HL-60/S4 treated with retinoic acid at 250 ng/mL for 4 days and 3 days (cell line): ENCODE results near the gene EEF1A2.

Experiments used
- in situ Hi-C: fragments of 300-500 bp; cut with MboI; formaldehyde crosslinking; loops from 2 replicates; pipeline ENCODE4 v1.7.0; 2022; ENCODE audit warnings: low sequenced_read_pairs

EEF1A2 gene

GRCh38 chr20:63471981-63472831, 26.7 kb downstream of the EEF1A2 start, which contains the start of gene KCNQ2:
Gene KCNQ2 (minus strand): TSS chr20:63472655. CDS start chr20:63472463, 192 bp downstream.
- in situ Hi-C loops = no loop called here

- in situ Hi-C loops = no loop called here
Measured at GRCh38 chr20:63471717-63471980, 27.2 kb downstream of the EEF1A2 start.

- in situ Hi-C loops = no loop called here
Measured at GRCh38 chr20:63471002-63471716, 27.7 kb downstream of the EEF1A2 start.

DNA sequence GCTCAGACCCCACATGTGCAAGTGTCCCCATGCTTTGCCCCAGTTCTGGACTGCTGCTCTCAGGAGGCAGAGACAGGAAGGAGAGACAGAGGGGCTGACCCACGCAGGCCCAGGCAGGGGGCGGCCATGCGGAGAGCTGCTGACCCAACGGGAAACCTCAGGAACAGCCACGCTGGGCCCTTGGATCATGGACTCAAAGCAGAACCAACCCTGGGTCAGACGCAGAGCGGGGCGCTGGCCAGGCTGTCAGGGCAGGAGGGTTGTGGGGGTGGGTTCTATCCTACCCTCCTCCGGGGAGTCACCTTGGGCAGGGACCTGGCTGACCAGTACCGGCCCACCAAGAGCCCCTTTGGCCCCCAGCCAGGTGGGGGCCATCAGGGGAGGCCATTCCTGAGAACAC, 28.5 kb downstream of the EEF1A2 start:
- in situ Hi-C loops = no loop called here

DNA sequence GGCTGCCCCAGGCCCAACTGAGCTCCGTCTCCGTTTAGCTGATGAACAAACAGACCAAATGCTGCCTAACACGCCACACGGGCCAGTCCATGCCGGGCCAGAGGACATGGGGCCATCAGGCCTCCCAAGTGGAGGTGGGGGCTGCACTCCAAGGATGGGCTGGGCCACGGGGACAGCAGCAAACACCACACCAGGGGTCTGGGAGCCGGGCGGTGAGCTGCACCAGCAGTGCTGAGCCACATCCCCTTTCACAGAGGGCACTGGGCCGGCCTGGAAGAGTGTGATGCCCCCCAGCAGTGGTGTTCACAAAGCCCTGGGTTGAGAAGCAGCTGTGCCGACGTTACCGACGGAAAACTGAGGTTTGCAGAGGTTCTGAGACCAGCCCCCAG, 29.2 kb downstream of the EEF1A2 start:
- in situ Hi-C loops = no loop called here

- in situ Hi-C loops = no loop called here
Measured at GRCh38 chr20:63469019-63469712, 29.7 kb downstream of the EEF1A2 start.

GRCh38 chr20:63468421-63468820, 30.5 kb downstream of the EEF1A2 start:
- in situ Hi-C loops = no loop called here

- in situ Hi-C loops = no loop called here
Measured at GRCh38 chr20:63467294-63468083, 31.4 kb downstream of the EEF1A2 start.

GRCh38 chr20:63466861-63467260, 32.0 kb downstream of the EEF1A2 start:
- in situ Hi-C loops = no loop called here

DNA sequence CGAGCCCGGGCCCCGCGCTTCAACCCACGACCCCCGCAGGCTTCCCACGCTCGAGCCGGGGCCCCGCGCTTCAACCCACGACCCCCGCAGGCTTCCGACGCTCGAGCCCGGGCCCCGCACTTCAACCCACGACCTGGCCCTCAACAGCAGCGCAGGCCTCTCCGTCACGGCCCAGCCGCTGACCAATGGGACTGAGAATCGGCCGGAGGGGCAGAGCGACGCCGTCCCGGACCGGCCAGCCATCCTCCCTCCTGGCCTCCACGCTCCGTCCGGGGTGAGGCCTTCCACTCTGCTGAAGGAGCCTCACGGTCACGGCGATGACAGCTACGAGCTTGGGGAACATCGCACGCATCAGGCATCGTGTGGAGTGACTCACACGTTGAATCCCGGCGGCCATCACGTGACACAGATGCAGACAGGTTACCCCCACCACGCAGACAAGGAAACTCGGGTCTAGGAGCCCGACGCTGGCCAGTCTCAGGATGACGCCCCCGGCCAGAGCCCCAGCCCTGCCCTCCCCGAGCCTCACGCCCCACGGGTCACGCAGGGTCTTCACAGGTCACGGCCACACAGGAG, 32.5 kb downstream of the EEF1A2 start:
- in situ Hi-C loops = no loop called here

GRCh38 chr20:63465380-63466249, 33.3 kb downstream of the EEF1A2 start:
- in situ Hi-C loops = no loop called here

- in situ Hi-C loops = no loop called here
Measured at GRCh38 chr20:63464289-63464635, 34.6 kb downstream of the EEF1A2 start.

GRCh38 chr20:63463400-63464288, 35.2 kb downstream of the EEF1A2 start:
- in situ Hi-C loops = no loop called here

DNA sequence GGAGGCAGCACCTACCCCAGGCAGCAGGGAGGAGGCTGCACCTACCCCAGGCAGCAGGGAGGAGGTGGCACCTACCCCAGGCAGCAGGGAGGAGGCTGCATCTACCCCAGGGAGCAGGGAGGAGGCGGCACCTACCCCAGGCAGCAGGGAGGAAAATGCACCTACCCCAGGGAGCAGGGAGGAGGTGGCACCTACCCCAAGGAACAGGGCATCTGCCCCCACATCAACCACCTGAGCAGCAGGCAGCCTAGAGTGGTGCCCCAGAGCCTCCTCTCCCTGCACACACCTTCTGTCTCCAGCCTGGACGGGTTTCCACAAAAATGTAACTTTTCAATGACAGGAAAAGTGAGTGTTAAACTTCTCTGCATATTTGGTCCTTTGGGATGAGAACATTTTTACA, 36.6 kb downstream of the EEF1A2 start:
- in situ Hi-C loops = no loop called here

- in situ Hi-C loops = no loop called here
Measured at GRCh38 chr20:63461104-63461763, 37.6 kb downstream of the EEF1A2 start.

DNA sequence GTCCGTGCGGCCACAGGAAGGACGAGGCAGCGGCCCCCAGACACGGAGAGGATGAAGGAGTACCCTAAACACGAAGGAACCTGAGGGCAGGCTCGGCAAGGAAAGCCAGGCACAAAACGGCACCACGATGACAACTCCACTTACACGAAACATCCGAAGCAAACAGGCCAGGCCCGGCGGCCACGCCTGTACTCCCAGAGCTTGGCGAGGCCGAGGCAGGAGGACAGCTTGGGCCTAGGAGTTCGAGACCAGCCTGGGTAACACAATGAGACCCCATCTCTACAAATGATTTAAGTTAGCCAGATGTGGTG, 39.9 kb downstream of the EEF1A2 start:
- in situ Hi-C loops = no loop called here

DNA sequence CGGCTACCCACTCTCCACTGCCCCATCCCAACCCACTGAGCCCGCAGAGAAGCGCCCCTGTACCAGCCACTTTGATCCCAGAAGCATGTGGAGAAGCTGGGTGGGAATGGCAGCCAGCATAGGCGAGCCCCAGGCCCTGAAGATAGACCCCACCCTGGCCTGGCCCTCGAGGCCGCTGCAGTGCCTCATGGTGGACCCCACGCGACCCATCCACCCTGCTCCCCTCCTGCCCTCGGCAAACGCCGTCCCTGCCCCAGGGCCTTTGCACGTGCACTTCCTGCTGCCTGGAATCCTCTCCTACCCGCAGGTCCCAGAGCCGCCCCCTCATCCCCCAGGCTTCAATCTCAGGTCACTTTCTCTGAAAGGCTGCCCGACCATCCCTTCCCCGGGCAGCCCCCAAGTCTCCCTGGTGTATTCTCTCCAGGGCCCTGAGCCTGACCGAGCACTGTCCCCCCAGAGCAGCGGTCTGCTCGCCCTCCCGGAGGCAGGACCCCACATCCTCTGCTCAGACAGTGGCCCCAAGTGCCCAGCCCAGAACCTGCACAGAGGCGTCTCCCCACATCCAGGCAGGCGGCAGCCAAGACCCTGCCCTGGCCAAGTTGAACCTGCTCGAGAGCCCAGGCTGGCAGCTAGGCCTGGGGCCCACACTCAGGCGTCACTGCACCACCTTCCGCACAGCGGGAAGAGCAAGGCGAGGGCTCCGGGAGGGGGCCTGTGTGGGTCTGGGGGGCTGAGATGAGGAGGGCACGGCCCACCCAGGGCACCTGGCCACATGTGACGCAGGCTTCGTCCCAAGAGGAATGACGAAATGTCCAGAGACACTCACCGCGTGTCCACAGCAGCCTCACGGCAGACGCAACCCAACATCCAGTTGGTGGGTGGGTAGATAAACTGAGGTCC, 40.5 kb downstream of the EEF1A2 start:
- in situ Hi-C loops = no loop called here

- in situ Hi-C loops = no loop called here
Measured at GRCh38 chr20:63457737-63458136, 41.1 kb downstream of the EEF1A2 start.
